GM19324 (cell line): ENCODE measurements around the gene OCEL1.

Experiments
- ATAC-seq: cut with Tn5 transposase; IDR thresholded peaks from one replicate; pipeline ENCODE4 v1.9.1; 2021; ENCODE audit warnings: mild to moderate bottlenecking, moderate library complexity; ENCODE audit not compliant: unreplicated experiment, low FRiP score

The OCEL1 gene

DNA sequence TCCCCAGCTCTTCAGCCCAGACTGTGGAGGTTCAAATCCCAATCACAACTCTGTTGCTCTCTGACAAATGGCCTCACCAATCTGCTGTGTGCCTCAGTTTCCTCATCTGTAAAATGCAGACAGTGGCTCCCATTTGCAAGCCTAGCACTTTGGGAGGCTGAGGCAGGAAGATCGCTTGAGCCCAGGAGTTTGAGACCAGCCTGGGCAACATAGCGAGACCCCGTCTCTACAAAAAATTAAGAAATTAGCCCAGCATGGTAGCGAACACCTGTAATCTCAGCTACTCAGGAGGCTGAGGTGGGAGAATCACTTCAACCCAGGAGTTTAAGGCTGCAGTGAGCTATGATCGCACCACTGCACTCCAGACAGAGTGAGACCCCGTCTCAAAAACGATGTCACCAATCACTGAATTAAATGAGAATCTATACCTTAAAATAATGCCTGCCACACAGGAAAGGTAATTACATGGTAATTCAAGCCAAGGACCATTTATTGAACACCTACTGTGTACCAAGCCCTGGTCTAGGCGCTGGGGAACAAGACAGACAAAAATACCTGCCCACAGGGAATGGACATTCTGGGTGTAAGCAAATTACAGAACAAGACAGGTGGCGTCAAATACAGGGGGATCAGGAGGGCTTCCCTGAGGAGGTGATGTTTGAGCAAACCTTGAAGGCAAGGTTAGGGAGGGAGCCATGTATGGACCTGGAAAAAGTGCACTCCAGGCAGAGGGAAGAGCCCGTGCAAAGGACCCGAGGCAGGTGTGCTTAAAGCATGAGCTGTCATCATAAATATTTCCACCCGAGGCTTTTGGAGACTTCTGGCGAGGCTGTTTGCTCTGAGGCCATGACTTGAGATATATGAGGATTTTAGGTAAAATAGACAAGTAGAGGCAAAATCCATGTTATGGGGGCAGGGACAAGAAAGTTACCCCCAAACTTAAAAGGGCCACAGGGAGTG lies 12.0 kb downstream of the OCEL1 start:
- ATAC-seq = no peak

DNA sequence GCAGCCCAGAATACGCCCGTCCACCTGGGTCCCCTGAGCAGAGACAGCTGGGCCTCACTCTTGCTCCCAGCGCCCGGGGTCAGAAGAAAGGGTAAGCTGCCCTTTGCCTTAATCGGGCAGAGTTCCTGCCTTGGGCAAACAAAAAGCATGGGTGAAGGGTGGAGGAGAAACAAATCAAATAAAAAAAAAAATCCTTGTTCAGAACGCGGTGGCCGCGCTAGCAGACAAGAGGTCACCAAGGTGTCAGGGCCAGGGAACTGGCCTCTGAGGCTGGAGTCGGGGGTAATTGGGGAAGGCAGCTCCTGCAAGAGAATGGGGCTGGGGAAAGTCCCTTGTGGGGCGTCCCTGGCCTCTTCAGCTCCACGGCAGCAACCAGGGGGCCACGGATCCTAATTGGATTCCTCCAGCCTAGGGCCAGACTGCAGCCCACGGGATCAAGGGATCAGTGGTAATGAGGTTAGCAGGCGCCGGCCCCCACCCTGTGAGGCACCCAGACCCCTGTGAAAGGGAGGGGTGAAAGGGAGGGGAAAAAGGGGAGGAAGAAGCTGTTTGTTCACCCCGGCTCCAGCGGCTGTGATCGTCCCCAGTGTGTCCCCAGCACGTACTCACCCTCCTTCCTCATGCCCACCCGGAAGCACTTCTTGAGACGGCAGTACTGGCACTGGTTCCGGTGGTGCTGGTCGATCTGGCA lies 14.2 kb downstream of the OCEL1 start:
- no peak for ATAC-seq

DNA sequence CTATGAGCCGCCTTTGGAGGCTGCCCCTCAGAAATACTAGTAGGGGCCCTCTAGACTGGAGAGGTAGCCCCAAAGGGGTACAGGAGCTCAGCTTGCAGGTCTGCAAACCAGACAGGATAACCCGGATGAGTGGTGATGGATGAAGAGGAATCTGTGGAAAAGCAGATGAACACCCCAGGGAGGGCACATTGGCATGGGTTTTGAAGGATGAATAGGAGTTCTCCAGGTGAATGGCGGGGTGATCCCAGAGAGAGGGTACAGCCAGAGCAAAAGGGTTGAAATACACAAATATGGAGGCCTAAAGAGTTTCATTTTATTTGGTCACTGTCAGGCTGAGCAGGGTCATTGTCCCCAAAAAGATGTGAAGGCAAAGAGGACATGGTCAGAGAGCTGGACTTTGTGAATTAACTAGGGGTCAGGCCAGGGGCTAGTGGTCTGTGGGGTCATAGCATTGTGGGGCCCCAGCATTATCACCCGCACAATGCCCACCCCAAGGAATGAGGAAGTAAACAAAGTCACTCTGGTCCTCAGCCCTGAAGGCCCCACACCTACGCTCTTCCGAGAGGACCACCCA lies 14.9 kb downstream of the OCEL1 start:
- no peak for ATAC-seq

DNA sequence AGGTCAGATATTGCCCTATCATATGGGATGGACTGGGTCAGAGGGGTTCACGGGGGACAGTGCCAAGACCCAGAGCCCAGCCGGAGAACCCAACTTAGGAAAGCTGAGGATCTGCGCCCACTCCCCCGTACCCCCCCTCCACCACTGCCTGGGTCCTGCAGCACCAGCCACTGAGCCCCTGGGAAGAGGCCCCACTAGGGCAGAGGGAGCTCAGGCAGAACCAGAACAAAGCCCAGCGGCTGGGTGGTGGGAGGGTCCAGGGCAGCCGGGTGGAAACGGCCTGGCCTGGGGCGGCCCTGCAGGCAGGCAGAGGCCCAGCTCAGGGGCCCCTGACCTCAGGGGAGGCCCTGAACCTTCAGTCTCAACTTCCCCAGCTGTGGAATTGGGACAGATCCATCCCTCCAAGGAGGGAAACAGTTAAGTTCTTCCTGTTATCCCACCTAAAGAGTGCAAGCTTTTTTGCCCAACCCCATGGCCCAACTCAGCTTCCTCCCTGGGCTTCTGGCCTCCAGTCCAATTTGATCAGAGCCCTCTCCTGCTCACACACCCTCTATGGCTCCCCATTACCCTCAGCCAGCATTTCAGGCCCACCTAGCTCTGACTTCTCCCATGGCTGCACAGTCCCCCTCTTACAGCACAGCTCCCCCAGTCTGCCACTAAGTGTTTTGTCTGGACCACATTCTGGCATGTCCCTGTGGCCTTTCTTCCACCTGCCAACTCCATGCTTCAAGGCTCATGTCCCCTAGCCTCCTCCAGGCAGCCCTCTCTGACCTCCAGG lies 16.6 kb downstream of the OCEL1 start:
- no peak for ATAC-seq

DNA sequence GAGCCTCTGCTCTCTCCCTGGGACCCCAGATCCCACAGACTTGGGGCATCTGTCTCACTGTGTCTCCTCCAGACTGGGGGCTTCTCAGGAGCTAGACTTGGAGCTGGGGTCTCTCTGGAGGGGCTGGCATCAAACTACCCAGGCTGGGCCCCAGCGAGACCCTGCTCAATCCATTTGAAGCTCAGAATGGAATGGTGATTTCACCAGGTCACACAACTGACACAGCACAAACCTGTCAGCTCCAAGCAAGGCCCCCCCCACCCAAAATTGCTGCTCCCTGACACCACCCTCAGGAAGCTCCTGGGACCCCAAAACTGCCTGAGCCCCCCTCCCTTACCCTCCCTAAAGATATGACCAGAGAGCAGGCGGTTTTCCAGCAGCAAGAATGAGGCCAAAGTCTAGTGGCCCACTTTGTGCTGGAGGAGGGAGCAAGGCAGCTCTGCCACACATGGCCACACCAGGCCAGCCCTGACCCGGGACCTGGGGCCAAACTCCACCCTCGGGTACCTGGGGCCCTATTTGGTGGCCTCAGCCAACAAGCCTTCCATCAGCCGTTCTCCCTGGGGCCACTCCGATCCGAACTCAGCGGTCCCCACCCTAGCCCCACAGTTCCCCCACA lies 17.3 kb downstream of the OCEL1 start:
- ATAC-seq = no peak

DNA sequence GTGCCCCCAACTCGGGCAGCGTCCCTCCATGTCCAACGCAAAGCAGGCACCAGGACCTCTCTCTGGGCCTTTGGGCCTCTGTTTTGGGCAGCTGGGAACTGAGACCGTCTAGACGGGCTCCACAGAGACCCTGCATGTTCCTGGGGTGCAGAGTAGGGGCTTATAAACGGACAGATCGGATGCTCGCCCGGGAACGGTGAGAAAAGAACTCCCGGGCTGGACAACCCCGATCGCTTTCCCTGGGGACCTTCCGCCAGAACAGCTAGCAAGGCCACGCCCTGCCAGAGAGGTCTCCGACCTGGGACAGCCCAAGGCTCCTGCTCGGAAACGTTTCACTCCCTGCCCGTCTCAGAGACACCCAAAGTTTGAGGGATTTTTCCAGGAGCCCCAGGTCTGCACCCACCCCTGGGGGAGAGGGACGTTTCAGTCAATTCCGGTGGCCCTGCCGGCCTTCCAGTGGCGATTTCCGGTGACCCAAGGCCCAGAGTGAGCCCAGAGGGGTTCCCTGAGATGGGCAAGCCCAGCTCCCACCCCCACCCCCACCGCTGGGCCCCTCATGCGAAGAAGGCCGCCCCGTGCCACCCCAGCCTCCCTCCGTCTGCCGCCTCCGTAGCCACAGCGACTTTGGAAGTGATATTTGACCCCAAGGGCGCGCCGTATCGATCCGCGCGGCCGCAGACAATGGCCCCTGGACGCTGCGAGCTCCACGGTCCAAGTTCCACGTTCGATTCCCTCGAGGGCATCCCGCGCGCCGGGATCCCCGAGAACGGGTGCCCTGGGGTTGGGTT lies 18.0 kb downstream of the OCEL1 start:
- ATAC-seq = no peak

DNA sequence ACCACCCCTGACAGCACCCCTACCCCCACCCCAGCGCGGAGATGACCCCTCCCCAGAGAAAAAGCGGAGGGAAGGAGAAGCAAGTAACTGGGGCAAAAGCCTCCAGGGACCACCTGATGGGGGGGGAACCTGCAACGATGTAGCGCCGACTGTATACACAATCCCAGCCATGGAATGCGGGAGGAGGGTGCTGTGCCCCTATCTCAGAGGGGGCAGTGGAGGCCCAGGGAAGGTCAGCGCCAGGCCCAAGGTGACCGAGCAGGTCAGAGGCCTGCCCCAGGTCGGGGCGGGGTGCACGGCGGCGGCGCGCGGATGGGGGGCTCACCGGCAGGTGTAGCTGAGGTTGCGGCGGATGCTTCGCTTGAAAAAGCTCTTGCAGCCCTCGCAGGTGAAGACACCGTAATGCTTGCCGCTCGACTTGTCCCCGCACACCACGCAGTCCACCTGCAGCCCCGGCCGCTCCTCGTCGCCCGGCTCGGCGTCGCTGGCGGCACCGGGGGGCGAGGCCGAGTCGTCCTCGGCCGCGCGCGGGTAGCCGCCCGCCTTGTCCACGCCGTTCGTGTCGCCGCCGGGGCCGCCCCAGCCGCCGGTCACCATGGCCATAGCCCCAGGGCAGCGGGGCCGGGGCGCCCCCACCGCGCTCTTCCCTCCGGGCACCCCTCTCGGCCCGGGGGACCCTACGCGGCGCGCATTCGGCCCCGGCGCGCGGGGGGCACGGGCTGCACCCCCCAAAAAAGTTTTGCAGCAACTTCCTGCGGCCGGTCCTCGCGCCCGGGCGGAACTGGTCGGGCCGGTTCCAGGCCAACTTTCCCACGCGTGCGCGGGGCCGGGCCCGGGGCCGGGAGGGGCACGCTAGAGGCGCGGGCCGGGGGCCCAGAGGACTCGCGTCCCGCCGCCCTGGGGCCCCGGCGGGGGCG lies 18.9 kb downstream of the OCEL1 start:
- ATAC-seq = no peak

DNA sequence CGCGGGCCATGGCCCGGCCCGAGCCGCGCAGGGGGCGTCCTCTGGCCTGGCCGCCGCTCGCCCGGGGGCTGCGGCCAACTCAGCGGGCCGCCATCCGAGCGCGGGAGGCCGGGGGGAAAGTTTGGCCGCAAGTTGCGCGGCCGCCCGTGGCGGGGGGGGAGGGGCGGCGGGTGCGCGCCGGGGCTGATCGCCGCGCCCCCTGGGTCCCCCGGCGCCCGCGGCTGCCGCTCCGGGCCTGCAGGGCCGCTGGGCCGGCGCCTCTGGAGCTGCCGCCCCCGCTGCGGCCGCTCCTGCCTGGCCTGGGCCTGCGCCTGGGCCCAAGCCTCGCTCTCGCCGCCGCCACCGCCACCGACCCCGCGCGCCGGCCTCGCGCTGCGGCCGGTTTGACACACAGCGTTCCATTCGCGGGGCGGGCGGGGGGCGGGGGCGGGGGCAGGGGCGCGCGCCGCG lies 19.5 kb downstream of the OCEL1 start, which contains the start of gene NR2F6:
Gene NR2F6, minus strand, starts transcription at position 385 of the 450 bp plus-strand sequence. CDS start 699 bp downstream, outside the sequence.
- ATAC-seq = peak; percentile 17

DNA sequence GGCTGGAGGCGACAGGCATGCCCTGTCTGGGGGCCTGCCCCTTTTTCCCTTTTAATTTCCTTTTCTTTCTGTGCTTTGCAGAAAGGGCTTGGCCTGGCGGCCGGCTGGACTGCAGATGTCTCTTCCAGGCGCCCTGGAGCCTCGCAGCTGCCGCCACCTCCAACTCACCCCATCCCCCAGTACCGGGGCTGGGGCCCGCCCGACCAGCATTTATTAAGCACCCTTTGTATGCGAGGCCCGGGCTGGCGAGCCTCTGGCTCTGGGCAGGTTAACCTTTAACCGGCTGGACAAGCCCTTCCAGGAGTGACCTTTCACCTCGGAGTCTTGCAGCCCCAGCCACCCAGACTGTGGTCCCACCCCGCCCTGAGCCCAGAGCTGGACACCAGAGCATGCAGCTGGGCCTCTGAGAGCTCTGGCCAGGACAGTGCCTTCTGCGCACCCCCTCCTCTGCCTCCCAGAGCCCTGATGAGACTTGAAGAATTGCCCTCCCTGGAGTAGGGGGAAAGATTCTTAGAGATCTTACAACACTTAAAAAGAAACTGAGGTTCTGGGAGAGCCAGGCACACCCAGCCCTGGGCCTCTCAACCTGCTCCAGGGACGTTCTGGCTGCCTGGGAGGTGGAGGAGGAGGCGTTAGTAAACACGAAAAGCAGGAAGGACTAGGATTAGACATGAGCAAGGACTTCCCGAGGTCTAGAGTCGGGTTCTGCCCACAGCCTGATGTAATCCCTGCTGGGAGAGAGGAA lies 20.8 kb downstream of the OCEL1 start:
- ATAC-seq = no peak

DNA sequence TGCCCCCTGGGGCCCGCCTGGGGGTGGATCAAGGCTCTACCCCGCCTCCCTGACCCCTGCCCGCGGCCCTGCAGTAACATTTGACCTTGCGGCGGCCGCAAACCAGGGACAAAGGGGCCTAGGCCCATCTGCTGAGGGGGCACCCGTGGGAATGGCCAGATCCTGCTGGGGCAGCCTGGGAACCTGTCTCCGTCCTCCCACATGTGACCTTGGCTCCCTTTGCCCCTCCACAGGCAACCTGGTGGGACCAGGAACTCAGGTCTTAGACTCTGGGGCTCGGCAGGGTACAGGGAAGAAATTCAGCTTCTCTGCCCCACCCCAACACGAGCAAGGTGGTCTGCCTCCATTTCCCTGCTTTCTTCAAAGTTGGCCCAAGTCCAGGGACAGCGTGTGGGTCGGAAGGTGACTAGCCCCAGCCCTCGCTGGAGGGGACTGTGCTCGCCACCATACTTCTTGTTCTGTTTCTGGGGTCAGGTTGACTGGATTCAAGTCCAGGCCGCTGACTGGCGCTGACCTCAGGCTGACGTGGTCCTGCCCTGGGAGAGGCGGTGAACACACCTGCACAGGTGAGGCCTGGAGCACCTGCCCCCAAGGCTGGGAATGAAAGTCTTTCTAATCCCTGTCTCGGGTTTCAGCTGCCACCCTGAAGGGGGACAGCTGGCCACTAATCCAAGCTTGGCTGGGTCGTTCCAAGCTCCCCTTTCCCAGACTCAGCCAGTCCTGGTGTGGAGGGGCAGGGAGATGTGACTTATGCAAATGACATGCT lies 22.2 kb downstream of the OCEL1 start:
- ATAC-seq = no peak

DNA sequence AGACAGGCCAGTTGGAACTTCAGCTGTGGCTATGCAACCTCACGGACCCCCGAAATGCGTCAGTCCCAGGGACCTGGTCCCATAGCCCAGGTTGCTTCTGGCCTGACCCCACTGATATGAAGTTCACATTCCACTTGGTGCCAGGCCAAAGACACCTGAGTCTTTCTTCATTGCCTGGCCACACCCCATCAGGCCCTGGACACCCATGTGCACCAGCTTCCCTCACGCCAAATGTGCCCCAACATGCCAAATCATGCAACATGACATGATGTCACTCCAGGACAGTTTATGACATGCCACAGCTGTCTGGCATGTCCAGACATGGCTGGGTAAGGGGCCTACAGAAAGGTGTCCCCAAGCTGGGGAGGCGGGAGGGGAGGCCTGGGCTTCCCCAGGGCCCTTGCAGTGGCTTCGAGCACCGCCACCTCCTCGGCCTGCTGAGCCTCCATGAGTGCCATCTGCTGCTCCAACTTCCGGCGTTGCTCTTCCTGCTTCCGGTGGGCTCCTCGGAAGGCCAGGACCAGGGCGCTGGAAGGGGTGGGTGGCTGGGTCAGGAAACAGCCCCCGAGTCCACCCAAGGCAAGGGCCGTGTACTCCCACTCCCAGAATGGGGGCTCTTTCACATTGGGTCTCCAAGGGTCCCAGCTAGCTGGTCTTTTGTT lies 24.0 kb downstream of the OCEL1 start:
- ATAC-seq = no peak

DNA sequence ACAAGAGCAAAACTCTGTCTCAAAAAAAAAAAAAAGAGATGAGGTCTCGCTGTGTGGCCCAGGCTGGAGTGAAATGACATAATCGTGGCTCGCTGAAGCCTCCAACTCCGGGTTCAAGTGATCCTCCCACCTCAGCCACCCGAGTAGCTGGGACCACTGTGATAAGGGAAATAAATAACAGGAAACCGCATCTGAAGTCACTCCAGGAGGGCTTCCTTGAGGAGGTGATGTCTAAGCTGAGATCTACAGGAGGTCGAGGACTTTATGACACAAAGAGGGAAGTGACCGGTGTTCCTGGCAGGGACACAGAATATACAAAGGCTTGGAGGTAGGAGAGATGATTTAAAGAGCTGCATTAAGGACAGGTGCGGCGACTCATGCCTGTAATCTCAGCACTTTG lies 28.6 kb downstream of the OCEL1 start:
- ATAC-seq = no peak

DNA sequence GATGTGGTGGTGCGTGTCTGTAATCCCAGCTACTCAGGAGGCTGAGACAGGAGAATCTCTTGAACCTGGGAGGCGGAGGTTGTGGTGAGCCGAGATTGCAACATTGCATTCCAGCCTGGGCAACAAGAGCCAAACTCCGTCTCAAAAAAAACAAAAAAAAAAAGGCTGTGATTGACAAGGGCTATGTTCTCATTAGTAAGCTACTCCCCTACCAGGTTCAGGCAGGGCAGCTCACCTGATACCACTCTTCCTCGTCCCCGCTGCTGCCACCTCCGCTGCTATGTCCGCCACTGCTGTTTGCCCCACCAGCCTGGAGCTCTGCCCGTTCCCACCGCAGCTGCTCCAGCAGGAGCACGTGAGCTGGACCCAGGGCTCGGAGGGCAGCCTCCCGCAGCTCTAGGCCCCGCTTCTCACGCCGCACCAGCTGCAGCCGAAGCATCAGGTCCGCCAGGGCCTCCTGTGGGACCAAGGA lies 29.2 kb downstream of the OCEL1 start:
- ATAC-seq = no peak

DNA sequence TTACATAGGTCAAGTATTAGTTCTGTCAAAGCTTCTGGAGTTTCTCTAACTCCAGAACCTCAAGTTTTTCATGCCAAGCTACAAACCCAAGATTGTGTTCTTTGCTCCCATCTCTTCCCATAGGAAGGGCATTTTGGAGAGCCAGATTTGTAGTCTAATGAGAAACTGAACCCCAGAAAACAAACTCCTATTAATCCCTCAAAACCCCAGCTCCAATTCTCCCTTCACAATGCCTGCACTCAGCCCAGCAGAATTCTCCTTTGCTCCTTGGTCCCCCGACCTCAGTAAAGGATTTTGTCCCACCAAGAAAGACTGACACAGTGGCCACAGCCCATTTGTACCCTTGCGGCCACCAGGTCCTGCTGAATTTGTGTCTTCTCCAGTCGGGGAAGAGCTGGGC lies 30.1 kb downstream of the OCEL1 start:
- ATAC-seq = no peak

DNA sequence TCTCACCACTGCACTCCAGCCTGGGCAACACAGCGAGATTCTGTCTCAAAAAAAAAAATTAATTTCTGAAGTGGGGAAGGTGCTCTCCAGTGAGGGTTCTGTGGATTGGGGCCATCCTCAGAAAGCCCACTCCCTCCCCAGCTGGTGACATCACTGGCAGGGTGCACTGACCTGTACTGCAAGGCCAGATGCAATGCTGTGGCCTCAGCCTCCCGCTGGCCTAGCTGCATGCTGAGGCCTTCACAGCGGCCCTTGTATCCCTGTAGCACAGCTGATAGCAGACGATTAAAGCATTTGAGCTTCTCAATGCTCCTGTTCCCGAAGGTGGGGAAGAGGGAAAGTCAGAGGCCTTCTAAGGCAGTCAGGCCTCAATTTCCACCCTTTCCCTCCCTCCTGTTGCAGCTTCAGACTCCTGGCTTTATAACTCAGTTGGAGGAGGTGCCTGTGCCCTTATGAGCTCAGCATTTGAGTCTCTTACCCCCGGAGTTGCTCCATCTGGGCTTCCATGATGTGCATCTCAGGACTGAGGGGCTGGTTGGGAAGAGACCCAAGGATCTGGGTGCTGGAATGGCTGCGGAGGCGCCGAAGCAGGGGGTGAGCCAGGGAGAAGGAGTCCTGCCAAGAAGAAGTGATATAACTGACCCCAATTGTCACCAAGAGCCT lies 33.2 kb downstream of the OCEL1 start:
- ATAC-seq = no peak

DNA sequence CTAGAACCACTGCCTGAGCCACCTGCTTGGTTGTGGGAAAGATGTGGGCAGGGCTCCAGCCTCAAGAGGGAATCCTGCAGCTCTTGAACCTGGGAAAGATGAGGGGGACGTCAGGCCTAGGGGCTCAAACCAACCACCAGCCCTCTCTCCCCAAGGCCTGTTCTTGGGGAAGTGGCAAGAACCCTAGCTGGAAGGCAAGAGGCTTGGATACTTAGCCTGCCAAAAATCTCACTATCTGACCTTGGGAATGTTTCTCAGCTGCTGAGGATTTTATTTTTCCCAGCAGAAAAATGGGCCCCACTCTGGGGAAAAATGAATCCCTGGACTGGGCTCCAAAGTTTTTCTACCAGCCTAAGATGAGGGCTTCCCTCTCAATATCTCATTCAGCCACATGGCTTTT lies 33.9 kb downstream of the OCEL1 start:
- ATAC-seq = no peak
